CD14-positive monocyte (primary cell): ENCODE measurements around the gene SLC36A4. TPM values are rescaled to one million over a fixed set of nuclear protein-coding genes. Genes with fewer than 3 reads are reported as not detected.

Source experiments
- DNase-seq, 3 donors: peaks; one replicate each; pipeline ENCODE4 v3.0.0-alpha.2; 2011 to 2022
- H2AFZ ChIP-seq: 2 replicates; pipeline ENCODE4 v1.6.0; 2012; ENCODE audit warnings: mild to moderate bottlenecking, low read depth, low read length, inconsistent platforms; ENCODE audit not compliant: insufficient read depth, poor library complexity, severe bottlenecking
- H3K27ac ChIP-seq, 2 donors: 1 replicate in 1 of 2; 2 replicates in 1 of 2; pipeline ENCODE4 v1.5.1; 2012 to 2013; ENCODE audit warnings: low read length in 2 of 2, control low read depth in 1 of 2, inconsistent platforms in 1 of 2, low read depth in 1 of 2, mild to moderate bottlenecking in 1 of 2
- H3K27me3 ChIP-seq, 2 donors: one replicate each; pipeline versions ENCODE4 v1.6.0 to v1.6.1; 2011 to 2013; ENCODE audit warnings: low read length in 2 of 2; ENCODE audit not compliant: control insufficient read depth in 2 of 2, insufficient read depth in 2 of 2
- H3K36me3 ChIP-seq, 2 donors: replicated peaks in 1 of 2; 1 replicate in 1 of 2; 2 replicates in 1 of 2; pipeline versions ENCODE4 v1.5.1 to v1.6.1; 2012 to 2013; ENCODE audit warnings: low read length in 2 of 2, control low read depth in 1 of 2, inconsistent platforms in 1 of 2, mild to moderate bottlenecking in 1 of 2; ENCODE audit not compliant: insufficient read depth in 2 of 2, control insufficient read depth in 1 of 2
- H3K4me1 ChIP-seq, 2 donors: 1 replicate in 1 of 2; 2 replicates in 1 of 2; pipeline versions ENCODE4 v1.5.1 to v1.6.1; 2012 to 2013; ENCODE audit warnings: low read length in 2 of 2, control low read depth in 1 of 2, inconsistent platforms in 1 of 2, mild to moderate bottlenecking in 1 of 2, moderate library complexity in 1 of 2; ENCODE audit not compliant: insufficient read depth in 2 of 2, control insufficient read depth in 1 of 2
- H3K4me2 ChIP-seq: replicated peaks from 2 replicates; pipeline ENCODE3; 2012; ENCODE audit warnings: low read length, moderate library complexity, mild to moderate bottlenecking; ENCODE audit not compliant: poor library complexity, severe bottlenecking; ENCODE audit errors: extremely low read depth
- H3K4me3 ChIP-seq, 3 experiments: fragments of 200-600 bp in 1 of 3; sonication (generic) in 1 of 3; replicated peaks in 1 of 3; 1 replicate in 2 of 3; 2 replicates in 1 of 3; pipeline ENCODE4 v1.5.1; 2011 to 2013; ENCODE audit warnings: low read length in 3 of 3, mild to moderate bottlenecking in 3 of 3, control low read depth in 2 of 3, low read depth in 2 of 3, inconsistent platforms in 1 of 3, moderate library complexity in 1 of 3
- H3K79me2 ChIP-seq: 2 replicates; pipeline ENCODE4 v1.6.0; 2012; ENCODE audit warnings: mild to moderate bottlenecking, control low read depth, inconsistent platforms, low read length, moderate library complexity; ENCODE audit not compliant: insufficient read depth
- H3K9ac ChIP-seq: 2 replicates; pipeline ENCODE4 v1.6.0; 2017; ENCODE audit warnings: low read length, mild to moderate bottlenecking; ENCODE audit not compliant: insufficient read depth, poor library complexity, severe bottlenecking
- H3K9me3 ChIP-seq, 2 donors: replicated peaks in 1 of 2; 1 replicate in 1 of 2; 2 replicates in 1 of 2; pipeline versions ENCODE4 v1.5.1 to v1.6.1; 2012 to 2013; ENCODE audit warnings: low read length in 2 of 2, control low read depth in 1 of 2; ENCODE audit not compliant: control insufficient read depth in 1 of 2, insufficient read depth in 1 of 2
- H4K20me1 ChIP-seq: 2 replicates; pipeline ENCODE4 v1.6.0; 2012; ENCODE audit warnings: mild to moderate bottlenecking, low read length, control low read depth, moderate library complexity; ENCODE audit not compliant: insufficient read depth
- H3K27ac Mint-ChIP-seq, 7 donors: one replicate each; pipeline ENCODE4 v1.8.0; 2020; ENCODE audit warnings: mild to moderate bottlenecking in 7 of 7, mixed read lengths in 7 of 7, moderate library complexity in 6 of 7, inconsistent platforms in 2 of 7
- H3K27me3 Mint-ChIP-seq, 3 donors: one replicate each; pipeline ENCODE4 v1.8.0; 2021 to 2022; ENCODE audit warnings: low read depth in 3 of 3, mild to moderate bottlenecking in 3 of 3, mixed read lengths in 3 of 3, moderate library complexity in 3 of 3, inconsistent platforms in 1 of 3
- H3K36me3 Mint-ChIP-seq, 2 donors: one replicate each; pipeline ENCODE4 v1.8.0; 2020; ENCODE audit warnings: mixed read lengths in 2 of 2, inconsistent platforms in 1 of 2, mild to moderate bottlenecking in 1 of 2
- H3K4me1 Mint-ChIP-seq: one replicate; pipeline ENCODE4 v1.8.0; 2020; ENCODE audit warnings: mild to moderate bottlenecking, mixed read lengths
- H3K4me3 Mint-ChIP-seq, 2 donors: one replicate each; pipeline ENCODE4 v1.8.0; 2020; ENCODE audit warnings: mild to moderate bottlenecking in 2 of 2, mixed read lengths in 2 of 2, moderate library complexity in 1 of 2
- H3K9me3 Mint-ChIP-seq, 7 donors: one replicate each; pipeline ENCODE4 v1.8.0; 2020 to 2022; ENCODE audit warnings: mixed read lengths in 7 of 7, mild to moderate bottlenecking in 6 of 7, moderate library complexity in 6 of 7, inconsistent platforms in 2 of 7
- CTCF ChIP-seq: fragments of 200-600 bp; IDR thresholded peaks from one replicate; pipeline ENCODE4 v1.8.0; 2022; ENCODE audit warnings: antibody characterized with exemption, mild to moderate bottlenecking
- WGBS: methylation state at CpG from one replicate; pipeline ENCODE4 v1.1.5; 2013; ENCODE audit warnings: missing lambda C conversion rate; ENCODE audit not compliant: insufficient coverage; 5-methylcytosine and 5-hydroxymethylcytosine counted together
- intact Hi-C, 2 donors: fragments of 100-400 bp; cut with micrococcal nuclease; formaldehyde crosslinking; loops; one replicate each; pipeline versions ENCODE4 v1.15.0 to v1.15.1; 2023
- polyA plus RNA-seq, 3 donors: library from polyadenylated mRNA; depleted of rRNA in 1 of 3; unstranded in 2 of 3; stranded (reverse) in 1 of 3; fragments of 300-500 nt in 2 of 3; fragments of >200 nt in 1 of 3; fragmentation: Illumina TruSeq in 2 of 3; gene quantifications; 1 replicate in 2 of 3; 2 replicates in 1 of 3; pipeline ENCODE4 v1.2.3, GENCODE V29; 2012 to 2021

Gene SLC36A4
- polyA plus RNA-seq, 3 donors = 21.1 to 65.2 (median 62.0) TPM

DNA sequence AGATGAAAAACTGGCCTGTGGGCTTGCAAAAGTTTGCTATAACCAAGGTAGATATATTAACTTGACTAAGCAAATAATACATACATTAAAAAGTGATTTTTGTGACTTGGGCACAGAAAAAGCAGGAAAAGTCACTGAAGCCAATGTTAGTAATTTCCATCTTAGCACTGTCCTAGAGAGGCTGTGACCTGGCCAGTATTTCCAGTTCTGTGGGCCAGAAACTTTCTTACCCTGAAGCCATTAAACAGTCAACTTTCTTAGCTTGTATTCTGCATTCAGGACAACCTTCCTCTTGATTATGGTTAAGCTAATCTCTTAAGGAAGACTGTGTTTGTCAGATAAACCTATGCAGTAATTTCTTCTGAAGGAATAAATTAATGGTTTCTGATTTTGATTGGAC lies 22.3 kb upstream of the SLC36A4 start:
- H3K9me3 Mint-ChIP-seq = no peaks in the 10 kb centered on the region
- no peaks in the 10 kb centered on the region for H3K27me3 ChIP-seq
- intact Hi-C loops = loop anchor here in 1 of 2 donors (10.0 kb wide), 1 partner anchor 55 kb away; no protein-coding TSS in a partner anchor
- no peak for DNase-seq
- no peak overlapping the region for H3K4me3 ChIP-seq
- H3K4me2 ChIP-seq = no peak overlapping the region
- peaks cover 5% of the 10 kb centered on the region for H3K4me1 Mint-ChIP-seq
- no peak overlapping the region for H3K27ac Mint-ChIP-seq
- no peak overlapping the region for H3K4me3 Mint-ChIP-seq
- H3K27me3 Mint-ChIP-seq = peaks cover 2 to 6% (median 4%) of the 10 kb centered on the region in 3 donors
- H3K36me3 Mint-ChIP-seq = no peaks in the 10 kb centered on the region
- no peak for TF ChIP-seq CTCF
- H4K20me1 ChIP-seq = no peaks in the 10 kb centered on the region
- no peaks in the 10 kb centered on the region for H3K79me2 ChIP-seq
- no peaks in the 10 kb centered on the region for H3K4me1 ChIP-seq
- no peak overlapping the region for H3K9ac ChIP-seq
- no peak overlapping the region for H2AFZ ChIP-seq
- no peaks in the 10 kb centered on the region for H3K9me3 ChIP-seq
- H3K36me3 ChIP-seq = no peaks in the 10 kb centered on the region
- no peak overlapping the region for H3K27ac ChIP-seq

GRCh38 chr11:93219440-93219839 lies 21.6 kb upstream of the SLC36A4 start:
- no peak overlapping the region for H3K9ac ChIP-seq
- DNase-seq = no peak
- no peaks in the 10 kb centered on the region for H3K79me2 ChIP-seq
- H4K20me1 ChIP-seq = no peaks in the 10 kb centered on the region
- H3K4me1 ChIP-seq = no peaks in the 10 kb centered on the region
- Mint-ChIP-seq H3K4me3 (no peak overlapping the region), H3K36me3 (no peaks in the 10 kb centered on the region), H3K27me3 (peaks cover 2 to 4% (median 4%) of the 10 kb centered on the region in 3 donors), H3K9me3 (no peaks in the 10 kb centered on the region), H3K4me1 (peaks cover 5% of the 10 kb centered on the region), H3K27ac (no peak overlapping the region)
- TF ChIP-seq CTCF = no peak
- no peaks in the 10 kb centered on the region for H3K27me3 ChIP-seq
- no peaks in the 10 kb centered on the region for H3K36me3 ChIP-seq
- no peaks in the 10 kb centered on the region for H3K9me3 ChIP-seq
- H2AFZ ChIP-seq = no peak overlapping the region
- H3K27ac ChIP-seq = no peak overlapping the region
- intact Hi-C loops = no loop called here
- no peak overlapping the region for H3K4me3 ChIP-seq
- no peak overlapping the region for H3K4me2 ChIP-seq
- 86% methylated on average over 2 of the region's 2 CpGs for WGBS
